GM23338 (cell line): ENCODE measurements around the gene PTGS1.

Experiments used
- CREB1 ChIP-seq: fragments of 250-450 bp; sonication (Bioruptor Pico); IDR thresholded peaks from 2 replicates; pipeline ENCODE4 v1.5.0; 2020; ENCODE audit warnings: low read depth, mild to moderate bottlenecking, moderate library complexity
- CTCF ChIP-seq, 2 experiments: fragments of 200-600 bp in 1 of 2; sonication (generic) in 1 of 2; conservative IDR thresholded peaks; 2 replicates each; pipeline versions ENCODE4 v1.5.1 to v1.6.1; 2016 to 2017; ENCODE audit warnings: antibody characterized with exemption in 2 of 2, low read depth in 2 of 2, mild to moderate bottlenecking in 2 of 2, moderate library complexity in 1 of 2
- EZH2 ChIP-seq: fragments of 200-600 bp; sonication (generic); IDR thresholded peaks from one replicate; pipeline ENCODE4 v1.8.0; 2017; ENCODE audit warnings: antibody characterized with exemption, mild to moderate bottlenecking, low read depth; ENCODE audit not compliant: unreplicated experiment
- POLR2AphosphoS5 ChIP-seq: IDR thresholded peaks from 2 replicates; pipeline ENCODE4 v1.6.1; 2016; ENCODE audit warnings: antibody characterized with exemption, low read depth
- TF ChIP-seq, protein P1 (sequence below): IDR thresholded peaks from 2 replicates; pipeline ENCODE4 v1.6.1; 2016; ENCODE audit warnings: antibody characterized with exemption

- TF ChIP-seq CTCF (conservative IDR thresholded peaks at IDR 0.05; ENCODE audit: low read depth in 2 of 2) (no peak), EZH2 (no peak), CREB1 (no peak), POLR2AphosphoS5 (no peak)
- TF ChIP-seq, protein P1, sequence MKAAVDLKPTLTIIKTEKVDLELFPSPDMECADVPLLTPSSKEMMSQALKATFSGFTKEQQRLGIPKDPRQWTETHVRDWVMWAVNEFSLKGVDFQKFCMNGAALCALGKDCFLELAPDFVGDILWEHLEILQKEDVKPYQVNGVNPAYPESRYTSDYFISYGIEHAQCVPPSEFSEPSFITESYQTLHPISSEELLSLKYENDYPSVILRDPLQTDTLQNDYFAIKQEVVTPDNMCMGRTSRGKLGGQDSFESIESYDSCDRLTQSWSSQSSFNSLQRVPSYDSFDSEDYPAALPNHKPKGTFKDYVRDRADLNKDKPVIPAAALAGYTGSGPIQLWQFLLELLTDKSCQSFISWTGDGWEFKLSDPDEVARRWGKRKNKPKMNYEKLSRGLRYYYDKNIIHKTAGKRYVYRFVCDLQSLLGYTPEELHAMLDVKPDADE, result no peak
Observed at GRCh38 chr9:122426723-122427122, 55.9 kb downstream of the PTGS1 start.
